HepG2 (cell line): Measurements from ENCODE around the gene MAP3K8. TPM values are rescaled to one million over a fixed set of nuclear protein-coding genes. Genes with fewer than 3 reads are reported as not detected.
A peak's percentile ranks its signal among the peaks of the same experiment; 100 is the strongest.

Experiments
- CEBPG ChIP-seq: IDR thresholded peaks from 2 replicates; pipeline ENCODE4 v1.6.1; 2016
- ELF1 ChIP-seq: sonication (generic); formaldehyde crosslinking; IDR thresholded peaks from 2 replicates; pipeline ENCODE4 v1.4.0; 2020; ENCODE audit warnings: missing genetic modification reagents
- FUBP1 ChIP-seq: sonication (generic); formaldehyde crosslinking; IDR thresholded peaks from 2 replicates; pipeline ENCODE4 v1.5.1; 2020; ENCODE audit warnings: missing genetic modification reagents, mild to moderate bottlenecking, borderline replicate concordance
- MATR3 ChIP-seq: sonication (generic); formaldehyde crosslinking; IDR thresholded peaks from 2 replicates; pipeline ENCODE4 v1.4.0; 2020; ENCODE audit warnings: missing genetic modification reagents
- MIER2 ChIP-seq: IDR thresholded peaks from 2 replicates; pipeline ENCODE4 v1.6.1; 2016; ENCODE audit warnings: missing biosample characterization, missing genetic modification reagents
- NR2C2 ChIP-seq: sonication (generic); formaldehyde crosslinking; IDR thresholded peaks from 2 replicates; pipeline ENCODE4 v1.4.0; 2020; ENCODE audit warnings: missing genetic modification reagents, mild to moderate bottlenecking, moderate library complexity, borderline replicate concordance
- NR2F2 ChIP-seq: IDR thresholded peaks from 2 replicates; pipeline ENCODE4 v1.6.1; 2012; ENCODE audit warnings: low read depth, inconsistent platforms, borderline replicate concordance
- PHB2 ChIP-seq: fragments of 450-650 bp; IDR thresholded peaks from 2 replicates; pipeline ENCODE4 v1.6.1; 2018; ENCODE audit not compliant: partially characterized antibody
- PHF20 ChIP-seq: sonication (generic); formaldehyde crosslinking; IDR thresholded peaks from 2 replicates; pipeline ENCODE4 v1.5.0; 2020; ENCODE audit warnings: mild to moderate bottlenecking, missing genetic modification reagents
- SMARCE1 ChIP-seq: fragments of 450-650 bp; IDR thresholded peaks from 2 replicates; pipeline ENCODE4 v1.6.1; 2017; ENCODE audit warnings: borderline replicate concordance
- ZBTB4 ChIP-seq: sonication (generic); formaldehyde crosslinking; IDR thresholded peaks from 2 replicates; pipeline ENCODE4 v1.4.0; 2020; ENCODE audit warnings: missing genetic modification reagents, mild to moderate bottlenecking, borderline replicate concordance
- ZBTB40 ChIP-seq, 2 experiments: fragments of 450-650 bp in 1 of 2; sonication (generic) in 1 of 2; formaldehyde crosslinking in 1 of 2; IDR thresholded peaks; 2 replicates each; pipeline versions ENCODE4 v1.6.1 to v1.8.0; 2016 to 2022; ENCODE audit warnings: antibody characterized with exemption in 1 of 2, mild to moderate bottlenecking in 1 of 2, missing genetic modification reagents in 1 of 2
- ZFP1 ChIP-seq: IDR thresholded peaks from 2 replicates; pipeline ENCODE4 v1.6.1; 2016
- ZMAT3 ChIP-seq: sonication (generic); formaldehyde crosslinking; conservative IDR thresholded peaks from 2 replicates; pipeline ENCODE4 v1.7.0; 2021; ENCODE audit warnings: missing genetic modification reagents
- ZNF160 ChIP-seq: sonication (generic); formaldehyde crosslinking; IDR thresholded peaks from 2 replicates; pipeline ENCODE4 v1.8.0; 2022; ENCODE audit warnings: mild to moderate bottlenecking, inconsistent platforms, missing genetic modification reagents
- ZNF546 ChIP-seq: sonication (generic); formaldehyde crosslinking; conservative IDR thresholded peaks from 2 replicates; pipeline ENCODE4 v1.8.1; 2023; ENCODE audit warnings: mild to moderate bottlenecking, missing genetic modification reagents
- ZNF580 ChIP-seq: IDR thresholded peaks from 2 replicates; pipeline ENCODE4 v1.6.1; 2016; ENCODE audit warnings: low read depth, borderline replicate concordance
- polyA plus RNA-seq, 8 experiments: library from polyadenylated mRNA; depleted of rRNA in 3 of 8; stranded (reverse) in 7 of 8; unstranded in 1 of 8; fragments of >200 nt; fragmentation: Illumina TruSeq in 4 of 8; extraction: Trizol in 4 of 8; gene quantifications; 2 replicates each; pipeline versions ENCODE4 v1.2.1 to v1.2.3, GENCODE V29; 2011 to 2016; ENCODE audit warnings: low read depth in 4 of 8, missing spikeins in 1 of 8, mixed read lengths in 1 of 8; ENCODE audit not compliant: insufficient read depth in 1 of 8
- total RNA-seq, 5 experiments: library from RNA; depleted of rRNA; stranded (reverse); fragments of >200 nt; fragmentation: Illumina TruSeq; extraction: Trizol; gene quantifications; 2 replicates each; pipeline ENCODE4 v1.2.3, GENCODE V29; 2016; ENCODE audit warnings: low read depth in 1 of 5

MAP3K8 gene
- total and polyA plus RNA-seq, 2 of the 13 experiments (the other 11 are each of a cell fraction or from before 2014, with no cell fraction given), result 19.3 to 37.9 TPM

- TF ChIP-seq MATR3 (CRISPR knock-in tag) (no peak), PHB2 (no peak), ZBTB40 (IDR thresholded peaks at IDR 0.05) (no peak), ZBTB40 (CRISPR knock-in tag; IDR thresholded peaks at IDR 0.05) (no peak), ZBTB4 (no peak), MIER2 (CRISPR knock-in tag) (no peak), NR2C2 (CRISPR knock-in tag) (0 out of 2 replicates have a peak, but pooled peaks have one; percentile 36), SMARCE1 (no peak), ZNF160 (CRISPR knock-in tag) (no peak), ZNF546 (CRISPR knock-in tag) (no peak), CEBPG (CRISPR knock-in tag) (peak; percentile 69), ZFP1 (CRISPR knock-in tag) (no peak), ZNF580 (no peak), FUBP1 (CRISPR knock-in tag) (no peak), NR2F2 (peak; percentile 44; the same call in 1 of the 2 replicates), ZMAT3 (CRISPR knock-in tag) (no peak), ELF1 (CRISPR knock-in tag) (no peak), PHF20 (no peak)
Observed at GRCh38 chr10:30390207-30390606, 43.8 kb upstream of the MAP3K8 start (continued).
